K562 (cell line): Measurements from ENCODE around the gene MRPL55. TPM values are rescaled to one million over a fixed set of nuclear protein-coding genes. Genes with fewer than 3 reads are reported as not detected.

Experiments used
- CHD1 ChIP-seq: fragments of 200-600 bp; sonication (generic); IDR thresholded peaks from one replicate; pipeline ENCODE4 v1.6.1; 2012; ENCODE audit warnings: mild to moderate bottlenecking, moderate library complexity, low read length, inconsistent platforms
- CREB3 ChIP-seq: fragments of 450-650 bp; conservative IDR thresholded peaks from 2 replicates; pipeline ENCODE4 v1.6.1; 2016; ENCODE audit warnings: missing genetic modification characterization, low read depth, mild to moderate bottlenecking, missing compliant biosample characterization, moderate library complexity
- ETV5 ChIP-seq: sonication (generic); formaldehyde crosslinking; IDR thresholded peaks from 2 replicates; pipeline ENCODE4 v1.4.0; 2020; ENCODE audit warnings: low read depth, mild to moderate bottlenecking, missing genetic modification reagents
- FOXA3 ChIP-seq, 2 experiments: fragments of 450-650 bp in 1 of 2; sonication (generic) in 1 of 2; formaldehyde crosslinking; IDR thresholded peaks in 1 of 2; conservative IDR thresholded peaks in 1 of 2; 2 replicates each; pipeline versions ENCODE4 v1.4.0 to v1.8.0; 2020 to 2022; ENCODE audit warnings: mild to moderate bottlenecking in 2 of 2, missing genetic modification reagents in 1 of 2
- GABPA ChIP-seq: fragments of 200-800 bp; sonication (Bioruptor generic); conservative IDR thresholded peaks from 2 replicates; pipeline ENCODE4 v1.6.1; 2016; ENCODE audit warnings: low read depth, missing genetic modification characterization, missing compliant biosample characterization
- HDAC6 ChIP-seq: IDR thresholded peaks from 2 replicates; pipeline ENCODE4 v1.6.1; 2012; ENCODE audit warnings: low read depth, mild to moderate bottlenecking, control low read depth, inconsistent platforms, low read length, moderate library complexity
- HEY1 ChIP-seq: fragments of 250-450 bp; sonication (Bioruptor Pico); IDR thresholded peaks from 2 replicates; pipeline ENCODE4 v1.5.0; 2020; ENCODE audit warnings: mild to moderate bottlenecking, moderate library complexity, borderline replicate concordance
- HLTF ChIP-seq: fragments of 450-650 bp; IDR thresholded peaks from 2 replicates; pipeline ENCODE4 v1.6.1; 2016
- HMGN3 ChIP-seq: IDR thresholded peaks from 2 replicates; pipeline ENCODE4 v1.6.1; 2011; ENCODE audit warnings: borderline replicate concordance, low read depth, mild to moderate bottlenecking, mixed read lengths, low read length; ENCODE audit not compliant: insufficient read length; ENCODE audit errors: extremely low read depth
- IRF9 ChIP-seq: fragments of 450-650 bp; IDR thresholded peaks from 2 replicates; pipeline ENCODE4 v1.6.1; 2016; ENCODE audit warnings: missing biosample characterization, missing genetic modification characterization
- NR1H2 ChIP-seq: sonication (generic); formaldehyde crosslinking; IDR thresholded peaks from 2 replicates; pipeline ENCODE4 v1.4.0; 2020; ENCODE audit warnings: mild to moderate bottlenecking, missing genetic modification reagents
- NR2C1 ChIP-seq, 2 experiments: fragments of 450-650 bp; IDR thresholded peaks; 2 replicates each; pipeline ENCODE4 v1.6.1; 2017; ENCODE audit warnings: mild to moderate bottlenecking in 2 of 2, antibody characterized with exemption in 1 of 2, inconsistent platforms in 1 of 2, missing compliant biosample characterization in 1 of 2, missing genetic modification characterization in 1 of 2
- SMARCA4 ChIP-seq: fragments of 450-650 bp; IDR thresholded peaks from 2 replicates; pipeline ENCODE4 v1.6.1; 2016
- SMARCC2 ChIP-seq: fragments of 450-650 bp; IDR thresholded peaks from 2 replicates; pipeline ENCODE4 v1.6.1; 2017; ENCODE audit warnings: antibody characterized with exemption, moderate library complexity, mild to moderate bottlenecking, low read depth
- TCF15 ChIP-seq: fragments of 250-450 bp; sonication (Bioruptor Pico); IDR thresholded peaks from 2 replicates; pipeline ENCODE4 v1.8.0; 2022; ENCODE audit warnings: moderate library complexity, mild to moderate bottlenecking, inconsistent platforms
- TRIM25 ChIP-seq: fragments of 450-650 bp; IDR thresholded peaks from 2 replicates; pipeline ENCODE4 v1.7.0; 2016; ENCODE audit warnings: borderline replicate concordance
- U2AF1 ChIP-seq: fragments of 200-400 bp; formaldehyde crosslinking; optimal IDR thresholded peaks from 2 replicates; pipeline ENCODE3; 2017; ENCODE audit warnings: mild to moderate bottlenecking, low read depth, low read length, moderate library complexity
- YY1 ChIP-seq, 3 experiments: IDR thresholded peaks; 2 replicates each; pipeline ENCODE4 v1.6.1; 2011; ENCODE audit warnings: low read length in 2 of 3, mild to moderate bottlenecking in 2 of 3, moderate library complexity in 2 of 3, borderline replicate concordance in 1 of 3, control low read depth in 1 of 3, low read depth in 1 of 3; ENCODE audit not compliant: insufficient read depth in 3 of 3, insufficient replicate concordance in 2 of 3, control insufficient read depth in 1 of 3, insufficient read length in 1 of 3; ENCODE audit errors: extremely low read depth in 1 of 3
- ZBTB2 ChIP-seq: fragments of 450-650 bp; IDR thresholded peaks from 2 replicates; pipeline ENCODE4 v1.6.1; 2016; ENCODE audit warnings: antibody characterized with exemption
- polyA plus RNA-seq, 8 experiments: library from polyadenylated mRNA; depleted of rRNA in 4 of 8; stranded (reverse) in 5 of 8; unstranded in 3 of 8; fragments of >200 nt; fragmentation: Nextera tagmentation in 2 of 8; fragmentation: Illumina TruSeq in 1 of 8; extraction: Ambion mirVana in 2 of 8; extraction: Trizol in 1 of 8; gene quantifications; 2 replicates each; pipeline versions ENCODE4 v1.2.1 to v1.2.3, GENCODE V29; 2011 to 2014; ENCODE audit warnings: inconsistent platforms in 1 of 8, missing spikeins in 1 of 8
- total RNA-seq, 7 experiments: library from RNA; depleted of rRNA in 6 of 7; stranded (reverse); fragments of >200 nt in 6 of 7; fragmentation: Illumina TruSeq in 2 of 7; extraction: Trizol in 2 of 7; gene quantifications; 2 replicates each; pipeline versions ENCODE4 v1.2.1 to v1.2.3, GENCODE V29; 2011 to 2021; ENCODE audit warnings: low replicate concordance in 1 of 7

The MRPL55 gene
- total and polyA plus RNA-seq, 9 of the 15 experiments (the other 6 are each of a cell fraction or from before 2014, with no cell fraction given), result 34.9 to 228 (median 81.0) TPM

GRCh38 chr1:228139406-228139930 lies 30.4 kb upstream of the MRPL55 start (continued):
- TF ChIP-seq NR2C1 (IDR thresholded peaks at IDR 0.05), result no peak
- no peak for TF ChIP-seq NR2C1 (tag; IDR thresholded peaks at IDR 0.05)
- TF ChIP-seq HLTF, result peak; percentile 73; the same call in 1 of the 2 replicates
- peak; percentile 7 for TF ChIP-seq ETV5 (CRISPR knock-in tag)
- peak; percentile 44 for TF ChIP-seq CHD1
- TF ChIP-seq CREB3 (tag), result 0 out of 2 replicates have a peak, but pooled peaks have one; percentile 28
- TF ChIP-seq TCF15 (CRISPR knock-in tag), result 0 out of 2 replicates have a peak, but pooled peaks have one; percentile 63
- TF ChIP-seq YY1 (IDR thresholded peaks at IDR 0.05; ENCODE audit: borderline replicate concordance in 1 of 3, control insufficient read depth in 1 of 3, extremely low read depth in 1 of 3, insufficient read depth in 3 of 3, insufficient read length in 1 of 3, insufficient replicate concordance in 2 of 3, low read depth in 1 of 3, low read length in 2 of 3), result peak in 2 of 3 experiments; percentile 58 to 84
- TF ChIP-seq HMGN3, result no peak
- TF ChIP-seq GABPA (tag), result no peak
- TF ChIP-seq TRIM25, result no peak
- TF ChIP-seq SMARCC2, result 0 out of 2 replicates have a peak, but pooled peaks have one; percentile 44
- TF ChIP-seq FOXA3 (CRISPR knock-in tag; conservative IDR thresholded peaks at IDR 0.05 in 1 of 2, IDR thresholded peaks at IDR 0.05 in 1 of 2), result peak in 1 of 2 experiments; percentile 38; a peak in 1 of 4 replicates
- TF ChIP-seq NR1H2, result 0 out of 2 replicates have a peak, but pooled peaks have one; percentile 2
- TF ChIP-seq U2AF1, result no peak
- no peak; the same call in 1 of the 2 replicates for TF ChIP-seq ZBTB2
- peak; percentile 45; the same call in 1 of the 2 replicates for TF ChIP-seq SMARCA4
- no peak for TF ChIP-seq HDAC6
- TF ChIP-seq IRF9 (tag), result no peak
- TF ChIP-seq HEY1 (CRISPR knock-in tag), result 0 out of 2 replicates have a peak, but pooled peaks have one; percentile 30
